Measurements from ENCODE around the gene PPP1R14D.

DNA sequence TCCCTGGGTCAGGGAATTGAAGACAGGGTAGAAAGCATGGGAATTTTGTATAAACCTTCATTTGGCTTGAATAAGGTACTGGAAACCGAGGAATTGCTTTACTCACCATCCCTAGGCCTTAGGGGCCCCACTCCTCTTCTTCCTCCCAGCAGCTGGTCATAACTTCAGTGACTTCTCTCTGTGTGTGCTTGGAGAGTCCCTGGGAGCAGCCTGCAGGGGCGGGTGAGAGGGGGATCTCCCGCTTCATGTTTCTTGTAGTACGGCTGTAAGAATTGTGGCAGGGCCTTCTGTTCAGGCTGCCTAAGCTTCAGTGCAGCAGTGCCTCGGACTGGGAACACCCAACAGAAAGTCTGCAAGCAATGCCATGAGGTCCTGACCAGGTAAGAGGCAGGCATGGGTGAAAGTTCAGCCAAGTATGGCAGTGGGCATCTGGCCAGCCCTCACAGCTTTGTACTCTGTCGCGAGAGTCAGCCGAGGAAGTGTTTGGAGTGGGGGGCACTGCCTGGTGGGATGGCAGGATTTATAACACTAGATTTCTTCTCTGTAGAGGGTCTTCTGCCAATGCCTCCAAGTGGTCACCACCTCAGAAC, 19.6 kb downstream of the PPP1R14D start:
- no peak for TF ChIP-seq CTCF (IDR thresholded peaks at IDR 0.05)
- no peak for TF ChIP-seq EP300 (IDR thresholded peaks at IDR 0.05)
- TF ChIP-seq POLR2AphosphoS5 (IDR thresholded peaks at IDR 0.05), result no peak
- TF ChIP-seq POLR2A (IDR thresholded peaks at IDR 0.05; ENCODE audit: low read depth), result no peak
